Keratinocyte (primary cell): Measurements from ENCODE around the gene LACTBL1.
"Not testable (repeated sequence)": the region's sequence is repeated elsewhere in the genome, so short reads cannot be mapped to it uniquely, and the experiment has no call there.

Source experiments
- CTCF ChIP-seq, 3 experiments: IDR thresholded peaks in 1 of 3; conservative IDR thresholded peaks in 1 of 3; optimal IDR thresholded peaks in 1 of 3; 2 replicates in 2 of 3; 3 replicates in 1 of 3; pipeline versions ENCODE3 to v1.5.1; 2011; ENCODE audit warnings: low read length in 3 of 3, mild to moderate bottlenecking in 3 of 3, moderate library complexity in 2 of 3, control low read depth in 1 of 3, inconsistent platforms in 1 of 3; ENCODE audit not compliant: insufficient read depth in 2 of 3; ENCODE audit errors: extremely low read depth in 1 of 3
- EZH2 ChIP-seq: IDR thresholded peaks from one replicate; pipeline ENCODE4 v1.6.1; 2012; ENCODE audit warnings: inconsistent platforms, mild to moderate bottlenecking, low read length, moderate library complexity

GRCh38 chr1:22992384-22992783 lies 19.7 kb upstream of the LACTBL1 start:
- TF ChIP-seq EZH2; CTCF (optimal IDR thresholded peaks at IDR 0.05 in 1 of 3, IDR thresholded peaks at IDR 0.05 in 1 of 3, conservative IDR thresholded peaks at IDR 0.05 in 1 of 3; ENCODE audit: extremely low read depth in 1 of 3, insufficient read depth in 2 of 3, low read length in 3 of 3): not testable (repeated sequence)
